NOMO-1 (cell line): ENCODE measurements around the gene APPBP2.
"Not testable (repeated sequence)": the region's sequence is repeated elsewhere in the genome, so short reads cannot be mapped to it uniquely, and the experiment has no call there.

ENCODE experiments used
- DNase-seq, 2 experiments: peaks; one replicate each; lab custom pipeline; 2025; ENCODE audit not compliant: unreplicated experiment in 2 of 2; lab: John Stamatoyannopoulos, UW

Gene APPBP2

GRCh38 chr17:60535382-60536279 lies 9.6 kb upstream of the APPBP2 start:
- no peak for DNase-seq

DNA sequence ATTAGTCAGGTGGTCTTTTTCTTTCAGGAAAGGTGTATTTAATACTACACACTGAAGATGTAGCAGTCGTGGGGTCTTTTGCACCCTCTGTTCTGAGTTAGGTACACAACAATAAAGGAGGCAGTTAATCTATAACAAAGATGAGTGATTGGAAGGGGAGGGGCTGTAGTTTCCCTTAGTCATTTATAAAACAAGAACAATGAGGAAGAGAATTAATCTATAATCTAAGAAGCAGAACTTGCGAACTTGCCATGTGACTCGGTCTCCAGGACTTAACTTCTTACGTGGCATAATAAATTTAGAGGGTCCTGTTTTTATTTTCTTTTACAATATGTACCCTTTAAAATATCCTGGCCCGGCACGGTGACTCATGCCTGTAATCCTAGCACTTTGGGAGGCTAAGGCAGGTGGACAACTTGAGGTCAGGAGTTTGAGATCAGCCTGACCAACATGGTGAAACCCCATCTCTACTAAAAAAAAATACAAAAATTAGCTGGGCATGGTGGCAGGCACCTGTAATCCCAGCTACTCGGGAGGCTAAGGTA lies 8.6 kb upstream of the APPBP2 start:
- no peak for DNase-seq

DNA sequence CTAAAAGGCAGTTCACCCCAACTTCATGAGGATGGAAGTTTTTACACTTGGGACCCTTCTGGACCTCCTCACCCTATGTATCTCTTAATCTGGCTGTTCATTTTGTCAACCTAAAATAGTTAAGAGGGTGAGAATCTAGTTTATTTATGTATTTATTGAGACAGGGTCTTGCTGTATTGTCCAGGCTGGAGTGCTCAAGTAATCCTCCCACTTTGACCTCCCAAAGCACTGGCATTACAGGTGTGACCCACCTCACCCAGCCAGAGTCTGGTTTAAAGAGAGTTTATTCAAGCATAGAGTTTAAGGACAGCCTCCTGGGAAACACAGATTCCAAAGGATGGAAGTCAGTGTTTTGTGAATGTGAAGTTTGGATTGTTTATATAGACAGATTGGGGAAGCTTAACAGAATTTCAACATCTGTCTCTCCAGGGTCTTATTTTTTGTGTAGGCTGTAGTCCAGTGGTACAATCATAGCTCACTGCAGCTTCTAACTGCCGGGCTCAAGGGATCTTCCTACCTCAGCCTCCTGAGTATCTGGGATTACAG lies 8.0 kb upstream of the APPBP2 start:
- DNase-seq = no peak

DNA sequence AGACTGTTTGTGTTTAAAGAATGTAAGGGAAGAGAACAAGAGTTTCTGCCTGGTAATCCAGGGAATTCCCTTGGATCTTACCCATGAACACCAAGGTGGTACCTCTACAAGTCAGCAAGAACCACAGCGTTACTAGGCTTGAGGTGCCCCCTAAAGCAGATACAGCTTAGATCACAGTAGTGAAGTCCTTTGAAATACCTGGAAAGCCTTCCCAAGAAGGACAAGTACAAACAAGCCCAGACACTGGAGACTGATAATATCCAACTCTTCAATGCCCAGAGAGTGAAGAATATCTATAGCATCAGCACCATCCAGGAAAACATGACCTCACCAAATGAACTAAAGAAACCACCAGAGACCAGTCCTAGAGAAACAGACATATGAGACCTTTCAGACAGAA lies 3.8 kb upstream of the APPBP2 start:
- no peak for DNase-seq

DNA sequence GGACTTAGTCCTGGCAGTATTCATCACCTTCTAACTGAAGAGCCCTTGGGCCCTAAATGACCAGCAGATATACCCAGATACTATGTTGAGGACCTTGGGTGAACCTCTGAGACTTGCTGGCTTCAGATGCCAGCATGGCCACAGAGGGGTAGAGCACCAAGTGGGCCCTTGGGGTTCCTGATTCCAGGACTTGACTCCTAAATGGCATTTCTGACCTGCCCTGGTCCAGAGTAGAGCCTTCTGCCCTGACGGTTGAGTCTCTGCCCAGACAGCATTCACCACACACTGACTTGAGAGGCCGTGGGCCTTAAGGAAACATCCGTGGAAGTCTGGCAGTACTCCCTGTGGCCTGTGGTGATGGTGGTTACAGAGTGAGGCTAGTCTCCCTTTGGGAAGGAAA lies 2.8 kb upstream of the APPBP2 start:
- DNase-seq = no peak

DNA sequence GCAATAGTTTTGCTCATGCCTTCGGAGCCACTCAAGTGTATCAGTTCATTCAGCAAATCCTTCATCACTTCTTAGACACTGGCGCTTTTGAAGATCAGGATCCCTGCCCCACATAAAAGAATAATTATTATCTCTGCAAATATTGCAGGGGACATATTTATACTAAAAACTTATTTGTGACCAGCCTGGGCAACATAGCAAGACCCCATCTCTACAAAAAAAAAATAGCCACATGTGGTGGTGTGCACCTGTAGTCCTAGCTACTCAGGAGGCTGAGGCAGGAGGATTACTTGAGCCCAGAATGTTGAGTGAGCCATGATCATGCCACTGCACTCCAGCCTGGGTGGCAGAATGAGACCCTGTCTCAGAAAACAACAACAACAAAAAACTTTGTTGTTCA lies 1.7 kb upstream of the APPBP2 start:
- DNase-seq = no peak

DNA sequence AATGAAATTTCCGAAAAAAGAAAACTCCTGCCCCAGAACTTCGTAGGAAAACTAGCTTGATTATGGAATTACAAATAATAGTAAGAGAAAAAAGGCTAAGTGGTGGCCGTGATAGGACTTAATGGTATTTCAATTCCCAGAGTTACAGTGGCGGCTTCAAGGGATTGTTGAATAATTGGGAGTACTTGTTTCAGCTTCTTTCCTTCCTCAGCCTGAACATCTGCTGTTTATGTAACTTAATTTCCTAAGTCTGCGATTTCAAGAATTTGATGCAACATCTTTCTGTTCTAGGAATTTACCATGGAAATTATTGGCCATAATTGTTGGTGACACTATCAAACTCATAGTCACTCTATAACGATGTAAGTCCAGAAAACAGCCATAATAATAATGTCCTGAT lies 684 bp upstream of the APPBP2 start:
- no peak for DNase-seq

GRCh38 chr17:60525328-60525684 lies 736 bp downstream of the APPBP2 start:
- peak in 1 of 2 experiments; percentile 47 for DNase-seq

DNA sequence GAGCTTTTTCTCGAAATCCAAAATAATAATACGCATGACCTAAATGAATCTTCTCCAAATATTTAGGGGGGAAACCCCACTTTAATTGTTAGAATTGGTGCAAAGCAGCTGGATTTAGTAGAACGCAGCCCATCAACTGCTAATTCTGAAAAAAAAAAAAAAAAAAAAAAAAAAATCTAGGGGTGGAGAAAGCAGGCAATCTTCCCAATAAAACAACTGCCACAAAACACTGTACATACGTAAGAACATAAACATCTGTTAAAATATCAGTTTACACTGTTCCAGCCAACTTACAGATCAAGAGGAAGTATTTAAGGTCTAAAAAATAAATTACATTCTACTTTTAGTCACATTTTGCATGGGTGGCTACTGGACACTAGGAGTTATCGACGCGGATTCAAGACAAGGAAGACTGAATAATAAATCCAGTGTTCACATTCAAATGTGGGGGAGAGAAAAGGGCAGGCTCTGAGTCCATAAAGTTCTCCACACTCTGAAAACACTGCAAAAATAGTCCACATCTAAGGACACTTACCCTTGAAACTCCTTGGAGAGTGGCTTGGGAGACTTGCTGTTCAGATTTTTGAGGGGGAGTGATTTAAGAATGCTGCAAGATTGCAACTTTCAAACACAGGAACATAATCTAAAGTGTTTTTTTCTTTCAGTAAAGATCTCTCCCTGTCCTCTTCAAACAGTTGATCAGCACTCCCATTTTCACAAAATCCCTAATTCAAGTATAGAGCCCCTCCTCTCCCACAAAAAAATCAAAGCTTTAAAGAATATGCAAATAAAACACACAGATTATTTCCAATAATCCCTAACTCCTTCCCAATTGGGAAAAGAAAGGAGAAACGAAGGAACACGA lies 1.3 kb downstream of the APPBP2 start:
- peak in 1 of 2 experiments; percentile 22 for DNase-seq

DNA sequence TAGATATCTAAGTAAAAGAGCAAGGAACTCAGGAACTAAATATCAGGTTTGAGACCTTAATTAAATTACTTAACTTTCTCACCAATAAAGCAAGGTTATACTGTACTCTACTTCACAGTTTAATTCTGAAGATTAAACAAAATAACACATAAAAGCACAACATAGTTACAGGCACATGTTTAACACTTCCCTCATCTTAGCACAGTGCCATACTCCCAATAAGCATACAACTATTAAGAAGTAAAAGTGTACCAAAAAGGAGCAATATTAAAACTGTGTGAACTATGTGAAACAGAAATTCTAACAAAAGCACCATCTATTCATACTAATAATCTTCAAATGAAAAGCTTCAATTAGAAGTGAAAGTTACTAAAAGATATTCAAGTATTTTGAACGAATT lies 2.2 kb downstream of the APPBP2 start:
- no peak for DNase-seq

DNA sequence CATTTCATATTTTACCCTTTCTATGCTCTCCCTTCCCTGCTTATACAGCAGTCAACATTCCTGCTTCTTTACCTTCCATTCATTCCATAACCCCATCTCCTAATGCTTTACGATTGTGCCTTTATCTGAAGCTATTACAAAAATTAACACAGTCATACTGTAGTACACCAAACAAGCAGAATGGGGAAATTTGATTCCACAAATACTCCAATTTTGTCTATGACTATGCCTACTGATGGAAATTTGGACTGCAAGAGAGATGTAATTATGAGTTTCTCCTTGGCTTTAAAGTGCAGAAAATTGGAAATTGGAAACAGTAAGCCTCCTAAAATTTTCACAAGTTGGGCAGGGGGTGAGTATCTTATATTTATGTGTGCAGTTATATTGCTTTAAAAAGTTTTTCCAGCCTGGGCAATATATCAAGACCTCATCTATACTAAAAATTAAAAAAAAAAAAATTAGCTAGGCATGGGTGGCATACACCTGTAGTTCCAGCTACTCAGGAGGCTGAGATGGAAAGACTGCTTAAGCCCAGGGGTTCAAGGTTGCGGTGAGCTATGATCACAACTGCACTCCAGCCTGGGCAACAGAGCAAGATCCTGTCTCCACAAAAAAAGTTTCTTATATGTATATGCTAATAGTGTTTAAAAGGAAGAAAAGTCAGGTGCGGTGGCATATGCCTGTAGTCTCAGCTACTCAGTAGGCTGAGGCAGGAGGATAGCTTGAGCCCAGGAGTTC lies 3.0 kb downstream of the APPBP2 start:
- no peak for DNase-seq

- DNase-seq = no peak
Measured at GRCh38 chr17:60519795-60520194, 6.2 kb downstream of the APPBP2 start.

GRCh38 chr17:60515683-60516082 lies 10.4 kb downstream of the APPBP2 start:
- not testable (repeated sequence) for DNase-seq

DNA sequence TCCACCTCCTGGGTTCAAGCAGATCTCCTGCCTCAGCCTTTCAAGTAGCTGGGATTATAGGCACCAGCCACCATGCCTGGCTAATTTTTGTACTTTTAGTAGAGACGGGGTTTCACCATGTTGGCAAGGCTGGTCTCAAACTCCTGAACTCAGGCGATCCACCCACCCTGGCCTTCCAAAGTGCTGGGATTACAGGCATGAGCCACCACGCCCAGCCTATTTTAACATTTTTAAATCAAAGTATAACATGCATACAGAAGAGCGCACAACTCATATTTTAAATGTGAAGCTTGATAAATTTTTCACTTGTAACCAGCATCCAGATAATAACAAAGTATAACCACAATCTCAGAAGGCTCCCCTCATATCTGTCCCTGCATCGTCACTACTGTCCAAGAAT lies 10.8 kb downstream of the APPBP2 start:
- DNase-seq = not testable (repeated sequence)

DNA sequence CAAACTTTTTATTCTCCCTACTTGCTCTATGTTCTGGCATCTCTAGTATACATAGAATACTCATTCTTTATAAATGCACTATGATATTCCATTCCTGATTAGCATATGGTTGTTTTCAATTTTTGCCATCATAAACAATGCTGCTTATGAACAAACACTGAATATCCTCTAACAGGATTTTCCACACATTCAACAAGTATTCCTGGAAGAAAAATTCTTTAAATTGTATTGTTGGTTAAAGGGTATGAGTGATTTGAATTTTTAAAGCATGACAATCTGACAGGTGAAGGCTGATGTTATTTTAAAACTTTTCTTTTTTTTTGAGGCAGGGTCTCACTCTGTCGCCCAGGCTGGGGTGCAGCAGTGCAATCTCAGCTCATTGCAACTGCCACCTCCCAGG lies 11.5 kb downstream of the APPBP2 start:
- no peak for DNase-seq

DNA sequence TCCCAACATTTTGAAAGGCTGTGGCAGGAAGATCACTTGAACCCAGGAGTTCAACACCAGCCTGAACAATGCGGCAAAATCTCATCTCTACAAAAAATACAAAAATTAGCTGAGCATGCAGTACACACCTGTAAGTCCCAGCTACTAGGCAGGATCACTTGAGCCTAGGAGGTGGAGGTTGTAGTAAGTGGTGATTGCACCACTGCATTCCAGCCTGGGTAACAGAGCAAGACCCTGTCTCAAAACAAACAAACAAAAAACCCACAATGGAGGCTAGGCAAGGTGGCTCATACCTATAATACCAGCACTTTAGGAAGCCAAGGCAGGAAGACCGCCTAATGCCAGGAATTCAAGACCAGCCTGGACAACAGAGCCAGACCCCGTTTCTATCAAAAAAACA lies 12.0 kb downstream of the APPBP2 start:
- no peak for DNase-seq

GRCh38 chr17:60513014-60513413 lies 13.0 kb downstream of the APPBP2 start:
- DNase-seq = no peak

DNA sequence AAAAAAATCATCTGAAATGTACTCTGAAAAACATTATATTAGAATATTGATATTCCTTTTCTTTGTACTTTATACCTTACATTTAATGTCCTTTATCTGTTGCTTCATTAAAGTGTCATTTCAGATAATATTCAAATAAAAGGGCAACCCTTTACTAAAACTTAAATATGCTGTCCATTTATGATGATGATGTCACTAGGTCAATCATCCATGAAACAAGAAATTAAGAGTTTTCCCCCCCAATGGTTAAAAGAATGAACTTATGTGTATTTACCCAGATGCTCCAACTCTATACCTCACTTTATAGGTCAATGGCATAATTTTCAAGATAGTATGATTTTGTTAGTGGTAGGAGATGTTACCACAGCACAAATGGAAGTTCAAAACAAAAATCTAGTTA lies 15.3 kb downstream of the APPBP2 start:
- DNase-seq = no peak

GRCh38 chr17:60510031-60510430 lies 16.0 kb downstream of the APPBP2 start:
- DNase-seq = no peak

GRCh38 chr17:60508384-60508980 lies 17.6 kb downstream of the APPBP2 start:
- no peak for DNase-seq
